Loucy (cell line): ENCODE results near the gene FRMD5.

Experiments used
- H2AFZ ChIP-seq: fragments of 200-600 bp; sonication (generic); 2 replicates; pipeline ENCODE4 v1.6.0; 2016; ENCODE audit warnings: antibody characterized with exemption, mild to moderate bottlenecking, low read length, moderate library complexity
- H3F3A ChIP-seq: fragments of 200-600 bp; 2 replicates; pipeline ENCODE4 v1.6.0; 2016; ENCODE audit warnings: antibody characterized with exemption, low read depth, mild to moderate bottlenecking
- H3K27me3 ChIP-seq: fragments of 200-600 bp; sonication (generic); 2 replicates; pipeline ENCODE4 v1.6.1; 2014; ENCODE audit warnings: low read length, mild to moderate bottlenecking; ENCODE audit not compliant: insufficient read depth, poor library complexity, severe bottlenecking
- H3K36me3 ChIP-seq: fragments of 200-600 bp; sonication (generic); 2 replicates; pipeline ENCODE4 v1.6.1; 2016; ENCODE audit warnings: low read length; ENCODE audit not compliant: insufficient read depth
- H3K4me1 ChIP-seq: fragments of 200-600 bp; sonication (generic); 2 replicates; pipeline ENCODE4 v1.5.1; 2014; ENCODE audit warnings: low read length, mild to moderate bottlenecking; ENCODE audit not compliant: insufficient read depth, poor library complexity, severe bottlenecking
- H3K4me2 ChIP-seq: fragments of 200-600 bp; sonication (generic); 2 replicates; pipeline ENCODE4 v1.6.0; 2014; ENCODE audit warnings: antibody characterized with exemption, low read length, low read depth, mild to moderate bottlenecking; ENCODE audit not compliant: poor library complexity, severe bottlenecking
- H3K4me3 ChIP-seq: fragments of 200-600 bp; sonication (generic); 2 replicates; pipeline ENCODE4 v1.5.1; 2014; ENCODE audit warnings: low read length, mild to moderate bottlenecking, mixed read lengths; ENCODE audit not compliant: poor library complexity, severe bottlenecking
- H3K79me2 ChIP-seq: fragments of 200-600 bp; sonication (generic); 2 replicates; pipeline ENCODE4 v1.6.1; 2014; ENCODE audit warnings: low read length; ENCODE audit not compliant: insufficient read depth
- H3K9ac ChIP-seq: fragments of 200-600 bp; sonication (generic); 2 replicates; pipeline ENCODE4 v1.6.0; 2014; ENCODE audit warnings: mild to moderate bottlenecking, low read depth, low read length, moderate library complexity; ENCODE audit not compliant: poor library complexity, severe bottlenecking
- H3K9me2 ChIP-seq: fragments of 200-600 bp; sonication (generic); replicated peaks from 2 replicates; pipeline ENCODE4 v1.6.1; 2016; ENCODE audit warnings: low read depth, low read length, mixed read lengths
- H3K9me3 ChIP-seq: fragments of 200-600 bp; sonication (generic); 2 replicates; pipeline ENCODE4 v1.6.1; 2014; ENCODE audit warnings: mild to moderate bottlenecking, antibody characterized with exemption, low read length, low read depth; ENCODE audit not compliant: insufficient read depth
- H4K20me1 ChIP-seq: fragments of 200-600 bp; sonication (generic); 2 replicates; pipeline ENCODE4 v1.6.0; 2014; ENCODE audit warnings: antibody characterized with exemption, low read length, mild to moderate bottlenecking; ENCODE audit not compliant: insufficient read depth, poor library complexity, severe bottlenecking
- CTCF ChIP-seq: fragments of 200-600 bp; sonication (generic); conservative IDR thresholded peaks from 2 replicates; pipeline ENCODE4 v1.5.1; 2014; ENCODE audit warnings: mild to moderate bottlenecking, antibody characterized with exemption, low read length
- EZH2phosphoT487 ChIP-seq: fragments of 200-600 bp; IDR thresholded peaks from 2 replicates; pipeline ENCODE4 v1.6.1; 2018; ENCODE audit warnings: antibody characterized with exemption, mild to moderate bottlenecking, moderate library complexity, borderline replicate concordance

FRMD5 gene

GRCh38 chr15:43915631-43916325, 279.3 kb downstream of the FRMD5 start:
- no peaks in the 10 kb centered on the region for H3F3A ChIP-seq
- H3K9me2 ChIP-seq, result no peaks in the 10 kb centered on the region
- H3K9ac ChIP-seq, result no peak overlapping the region
- TF ChIP-seq EZH2phosphoT487 (no peak), CTCF (no peak)
- no peaks in the 10 kb centered on the region for H3K36me3 ChIP-seq
- H3K4me1 ChIP-seq, result no peaks in the 10 kb centered on the region
- H3K9me3 ChIP-seq, result no peaks in the 10 kb centered on the region
- no peak overlapping the region for H2AFZ ChIP-seq
- H3K4me2 ChIP-seq, result no peak overlapping the region
- no peaks in the 10 kb centered on the region for H3K27me3 ChIP-seq
- no peak overlapping the region for H3K4me3 ChIP-seq
- no peaks in the 10 kb centered on the region for H3K79me2 ChIP-seq
- H4K20me1 ChIP-seq, result no peaks in the 10 kb centered on the region

- H3K9ac ChIP-seq, result no peak overlapping the region
- H3F3A ChIP-seq, result no peaks in the 10 kb centered on the region
- TF ChIP-seq CTCF (no peak), EZH2phosphoT487 (no peak)
- no peaks in the 10 kb centered on the region for H3K36me3 ChIP-seq
- H3K27me3 ChIP-seq, result no peaks in the 10 kb centered on the region
- H4K20me1 ChIP-seq, result no peaks in the 10 kb centered on the region
- no peaks in the 10 kb centered on the region for H3K79me2 ChIP-seq
- H3K4me1 ChIP-seq, result no peaks in the 10 kb centered on the region
- no peak overlapping the region for H3K4me3 ChIP-seq
- H3K4me2 ChIP-seq, result no peak overlapping the region
- no peaks in the 10 kb centered on the region for H3K9me2 ChIP-seq
- H2AFZ ChIP-seq, result no peak overlapping the region
- no peaks in the 10 kb centered on the region for H3K9me3 ChIP-seq
Measured at GRCh38 chr15:43913941-43914340, 281.1 kb downstream of the FRMD5 start.

- Histone ChIP-seq H3K9me2 (no peaks in the 10 kb centered on the region), H3K79me2 (no peaks in the 10 kb centered on the region), H2AFZ (no peak overlapping the region), H3K36me3 (no peaks in the 10 kb centered on the region), H4K20me1 (no peaks in the 10 kb centered on the region), H3K9me3 (no peaks in the 10 kb centered on the region), H3K27me3 (no peaks in the 10 kb centered on the region), H3K9ac (no peak overlapping the region), H3K4me3 (no peak overlapping the region), H3K4me2 (no peak overlapping the region), H3K4me1 (no peaks in the 10 kb centered on the region), H3F3A (no peaks in the 10 kb centered on the region)
- TF ChIP-seq EZH2phosphoT487, result no peak
- no peak for TF ChIP-seq CTCF
Measured at GRCh38 chr15:43913026-43913780, 281.9 kb downstream of the FRMD5 start.
